Bronchial epithelial cell (primary cell): ENCODE data around the gene IKZF1. TPM values are rescaled to one million over a fixed set of nuclear protein-coding genes. Genes with fewer than 3 reads are reported as not detected.
A peak's percentile ranks its signal among the peaks of the same experiment; 100 is the strongest.

Source experiments
- DNase-seq: peaks from one replicate; pipeline ENCODE4 v3.0.0-alpha.2; 2010; ENCODE audit warnings: low read depth
- FAIRE-seq: peaks from 2 replicates; lab custom pipeline; 2011; peaks lifted over from hg19 to GRCh38; lab: Jason Lieb, UNC
- H3K27me3 ChIP-seq: 2 replicates; pipeline ENCODE4 v1.5.1; 2011; ENCODE audit warnings: low read length; ENCODE audit not compliant: control insufficient read depth, insufficient read depth
- H3K36me3 ChIP-seq: 2 replicates; pipeline ENCODE4 v1.5.1; 2011; ENCODE audit warnings: low read length; ENCODE audit not compliant: control insufficient read depth, insufficient read depth
- H3K4me3 ChIP-seq: 2 replicates; pipeline ENCODE4 v1.5.1; 2011; ENCODE audit warnings: mild to moderate bottlenecking, low read depth, low read length, control low read depth
- total RNA-seq: library from RNA; depleted of rRNA; stranded (reverse); fragments of >200 nt; gene quantifications from 2 replicates; pipeline ENCODE4 v1.2.1, GENCODE V29; 2014
- TF ChIP-seq, protein P1 (sequence below): IDR thresholded peaks from 2 replicates; pipeline ENCODE4 v1.5.1; 2011; ENCODE audit warnings: mild to moderate bottlenecking, moderate library complexity, low read length, control low read depth, inconsistent platforms; ENCODE audit not compliant: insufficient read depth, severe bottlenecking

IKZF1 gene
- total RNA-seq, 1 donor from 2014 or later, result not detected

DNA sequence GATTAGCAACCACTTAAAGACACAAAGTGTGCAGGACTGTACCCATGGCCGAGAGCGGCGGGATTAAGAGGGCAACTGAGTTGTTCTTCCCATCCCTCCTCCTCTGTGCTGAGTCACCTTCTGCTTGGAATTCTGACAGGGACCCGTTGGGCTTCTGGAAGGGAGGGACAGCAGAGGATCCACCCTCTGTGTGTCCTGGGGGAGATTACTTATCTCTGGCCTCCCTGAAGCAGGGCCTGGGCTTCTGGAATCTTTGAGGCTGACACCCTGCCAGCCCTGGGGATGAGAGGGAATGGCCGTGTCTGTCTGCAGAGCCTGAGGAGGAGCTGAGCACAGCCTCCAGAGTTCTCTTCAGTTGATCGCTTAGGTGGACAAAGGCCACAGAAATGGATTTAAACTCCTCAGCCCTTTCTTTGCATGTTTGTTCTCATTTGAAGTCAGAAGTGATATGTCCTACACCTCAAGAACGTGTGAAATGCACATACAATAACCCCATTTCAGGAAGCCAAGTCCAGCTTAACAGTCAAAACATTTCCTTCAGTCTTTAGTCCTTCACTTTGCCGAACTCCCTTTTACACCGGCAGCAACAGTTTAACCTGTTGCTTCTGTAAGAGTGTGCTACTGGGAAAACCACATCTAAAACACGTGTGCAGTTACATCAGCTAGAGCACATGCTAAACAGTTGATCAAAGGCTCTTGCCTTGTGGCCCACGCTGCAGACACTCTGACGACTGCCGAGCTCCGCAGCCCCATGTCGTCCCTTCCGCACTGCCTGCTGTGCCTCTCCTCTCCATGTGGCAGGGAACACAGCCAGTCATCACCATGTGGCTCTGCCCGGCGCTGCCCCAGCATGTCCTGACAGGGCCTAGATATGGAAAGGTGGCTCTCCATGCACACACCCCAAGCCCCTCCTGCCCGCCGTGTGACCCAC is 55.7 kb downstream of the IKZF1 start:
- FAIRE-seq (no peak), DNase-seq (no peak)
- H3K27me3 ChIP-seq, result no peaks in the 10 kb centered on the region
- TF ChIP-seq, protein P1, sequence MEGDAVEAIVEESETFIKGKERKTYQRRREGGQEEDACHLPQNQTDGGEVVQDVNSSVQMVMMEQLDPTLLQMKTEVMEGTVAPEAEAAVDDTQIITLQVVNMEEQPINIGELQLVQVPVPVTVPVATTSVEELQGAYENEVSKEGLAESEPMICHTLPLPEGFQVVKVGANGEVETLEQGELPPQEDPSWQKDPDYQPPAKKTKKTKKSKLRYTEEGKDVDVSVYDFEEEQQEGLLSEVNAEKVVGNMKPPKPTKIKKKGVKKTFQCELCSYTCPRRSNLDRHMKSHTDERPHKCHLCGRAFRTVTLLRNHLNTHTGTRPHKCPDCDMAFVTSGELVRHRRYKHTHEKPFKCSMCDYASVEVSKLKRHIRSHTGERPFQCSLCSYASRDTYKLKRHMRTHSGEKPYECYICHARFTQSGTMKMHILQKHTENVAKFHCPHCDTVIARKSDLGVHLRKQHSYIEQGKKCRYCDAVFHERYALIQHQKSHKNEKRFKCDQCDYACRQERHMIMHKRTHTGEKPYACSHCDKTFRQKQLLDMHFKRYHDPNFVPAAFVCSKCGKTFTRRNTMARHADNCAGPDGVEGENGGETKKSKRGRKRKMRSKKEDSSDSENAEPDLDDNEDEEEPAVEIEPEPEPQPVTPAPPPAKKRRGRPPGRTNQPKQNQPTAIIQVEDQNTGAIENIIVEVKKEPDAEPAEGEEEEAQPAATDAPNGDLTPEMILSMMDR, result no peak
- H3K36me3 ChIP-seq, result no peaks in the 10 kb centered on the region
- H3K4me3 ChIP-seq, result no peak overlapping the region

DNA sequence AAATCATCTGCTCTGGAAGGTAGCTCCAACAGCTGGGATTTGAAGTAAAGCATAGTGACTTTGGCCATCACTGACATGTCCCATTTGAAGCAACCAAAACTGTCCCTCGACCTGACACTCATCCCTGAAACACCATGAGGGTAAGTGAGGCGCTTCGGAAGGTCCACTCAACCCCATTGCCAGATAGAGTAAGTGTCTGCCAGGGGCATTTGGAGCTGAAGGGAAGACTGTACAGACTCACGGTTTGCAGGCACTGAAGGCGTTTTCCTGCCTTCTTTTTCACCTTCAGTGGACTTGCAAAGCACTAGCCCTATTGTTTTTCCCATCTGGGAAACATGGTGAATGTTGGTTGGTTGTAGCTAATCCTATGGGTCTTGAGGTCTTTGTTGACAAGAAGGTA is 57.6 kb downstream of the IKZF1 start:
- DNase-seq (no peak), FAIRE-seq (no peak)
- H3K4me3 ChIP-seq, result no peak overlapping the region
- H3K36me3 ChIP-seq, result no peaks in the 10 kb centered on the region
- H3K27me3 ChIP-seq, result no peaks in the 10 kb centered on the region
- TF ChIP-seq, protein P1, result no peak

DNA sequence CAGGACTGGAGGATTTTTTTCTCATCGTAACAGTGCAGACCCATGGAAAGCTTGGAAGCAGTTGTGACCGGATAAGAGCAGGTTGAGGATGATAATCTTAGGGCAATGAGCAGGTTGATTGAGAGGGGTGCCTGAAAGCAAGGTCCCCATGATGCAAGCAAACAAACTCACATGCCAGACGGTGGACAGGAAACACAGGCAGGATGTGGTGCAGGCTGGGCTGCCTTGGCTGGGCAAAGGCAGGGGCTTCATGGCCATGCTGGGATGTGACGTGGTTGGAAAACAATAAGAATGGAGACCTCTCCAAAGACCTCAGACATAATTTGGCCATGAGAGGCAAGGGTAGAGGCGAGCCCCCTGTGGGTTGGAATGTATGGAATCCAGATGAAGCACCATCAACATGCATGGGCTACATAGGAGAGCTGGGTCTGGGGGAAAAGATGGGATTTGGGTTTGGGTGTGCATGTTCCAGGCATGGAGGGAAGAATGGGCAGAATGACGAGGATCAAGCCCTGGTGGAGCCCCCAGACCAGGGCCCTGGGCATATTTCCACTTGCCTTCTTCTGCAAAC is 58.3 kb downstream of the IKZF1 start:
- TF ChIP-seq, protein P1, result no peak
- Histone ChIP-seq H3K36me3 (no peaks in the 10 kb centered on the region), H3K4me3 (no peak overlapping the region), H3K27me3 (no peaks in the 10 kb centered on the region)
- DNase-seq (no peak), FAIRE-seq (no peak)

DNA sequence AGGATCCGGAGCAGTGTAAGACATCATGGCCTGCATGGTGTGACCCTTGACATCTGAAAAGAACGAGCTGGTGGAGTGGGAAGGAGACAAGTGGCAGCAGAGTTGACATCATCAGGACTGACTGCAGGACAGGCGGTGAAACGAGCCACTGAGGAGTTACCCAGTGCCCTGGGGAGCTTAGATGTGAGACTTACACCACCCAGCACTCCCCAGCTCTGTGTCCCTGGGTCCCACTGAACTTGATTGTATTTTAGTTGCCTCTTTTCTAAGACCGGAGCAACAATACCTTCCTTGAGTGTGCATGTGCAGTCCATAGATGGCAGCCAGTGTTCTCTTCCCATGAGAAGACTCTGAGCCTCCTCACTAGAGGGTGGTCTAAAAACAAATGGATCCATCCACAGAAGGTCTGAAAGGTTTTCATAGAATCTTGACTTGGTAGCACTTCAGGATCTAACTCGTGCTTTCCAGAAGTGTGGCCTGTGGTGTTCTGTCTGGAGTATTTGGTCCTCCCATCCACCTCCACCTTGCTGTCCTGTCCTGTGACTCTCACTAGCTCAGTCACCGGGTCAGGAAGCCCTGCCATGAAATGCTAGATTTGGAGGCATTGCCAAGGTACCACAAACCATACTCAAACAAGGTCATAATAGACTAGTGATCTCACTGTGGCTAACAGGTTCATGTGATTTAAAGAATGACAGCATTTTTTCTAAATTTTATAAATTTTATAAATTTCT is 59.0 kb downstream of the IKZF1 start:
- DNase-seq, result no peak
- TF ChIP-seq, protein P1, result no peak
- no peaks in the 10 kb centered on the region for H3K27me3 ChIP-seq
- H3K4me3 ChIP-seq, result no peak overlapping the region
- no peak for FAIRE-seq
- H3K36me3 ChIP-seq, result no peaks in the 10 kb centered on the region

DNA sequence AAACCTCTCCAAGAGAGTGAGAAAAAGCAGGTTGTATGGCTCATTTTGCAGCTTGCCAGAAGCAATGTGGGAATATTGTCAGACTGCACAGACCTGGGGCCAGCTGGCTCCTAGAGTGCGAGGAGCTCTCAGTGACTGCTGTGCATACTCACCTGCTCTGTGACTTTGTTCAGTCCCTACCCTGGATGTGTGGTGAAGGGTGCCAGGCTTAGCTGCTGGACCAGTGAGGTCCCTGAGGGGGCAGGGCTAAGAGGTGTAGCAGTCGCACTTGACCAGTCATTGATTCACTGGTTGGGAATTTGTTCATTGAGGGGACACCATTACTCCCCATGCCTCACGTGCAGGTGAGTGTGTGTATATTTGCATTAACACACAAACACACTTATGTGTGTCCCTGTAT is 60.1 kb downstream of the IKZF1 start:
- Histone ChIP-seq H3K27me3 (no peaks in the 10 kb centered on the region), H3K36me3 (no peaks in the 10 kb centered on the region), H3K4me3 (no peak overlapping the region)
- FAIRE-seq, result peak; percentile 36
- DNase-seq, result no peak
- TF ChIP-seq, protein P1, result no peak
